ENCODE results near the gene ZBTB46.

The ZBTB46 gene

GRCh38 chr20:63830841-63831588 is at the start of gene ZBTB46:
Gene ZBTB46, minus strand, starts transcription at chr20:63831264. Its CDS starts 40,507 bp downstream, at chr20:63790757.
- TF ChIP-seq CTCF (IDR thresholded peaks at IDR 0.05): no peak

DNA sequence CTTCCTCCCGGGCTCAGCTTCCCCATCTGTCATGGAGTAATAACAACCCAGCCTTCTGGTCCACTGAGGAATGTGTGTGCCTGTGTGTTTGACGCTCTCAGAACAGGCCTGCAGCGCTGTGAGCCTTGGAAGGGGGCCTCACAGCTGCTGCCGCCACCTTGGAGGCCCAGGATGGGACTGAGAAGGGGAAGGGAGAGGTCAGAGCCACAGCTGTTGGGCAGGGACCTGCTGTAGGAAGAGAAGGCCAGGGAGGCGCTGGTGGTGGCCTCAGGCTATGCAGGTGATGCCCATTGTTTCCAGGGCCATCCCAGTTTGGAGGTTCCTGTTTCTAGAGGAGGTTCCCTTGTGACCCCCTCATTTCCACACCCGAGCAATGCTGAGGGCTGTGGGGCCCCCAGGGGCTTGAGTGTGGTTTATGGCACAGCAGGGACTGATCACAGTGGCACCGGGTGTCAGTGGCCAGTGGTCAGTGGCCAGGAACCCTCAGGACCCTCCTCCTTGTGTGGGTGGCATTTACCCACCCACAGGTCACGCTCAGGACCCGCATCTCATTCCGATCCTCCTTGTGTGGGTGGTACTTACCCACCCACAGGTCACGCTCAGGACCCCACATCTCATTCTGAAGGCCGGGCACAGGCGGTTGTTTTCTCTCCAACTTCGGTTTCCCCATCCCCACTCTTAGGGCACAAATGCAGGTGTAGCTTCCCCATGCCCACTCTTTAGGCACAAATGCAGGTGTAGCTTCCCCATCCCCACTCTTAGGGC is 48.0 kb upstream of the ZBTB46 start:
- no peak for TF ChIP-seq CTCF (IDR thresholded peaks at IDR 0.05)

DNA sequence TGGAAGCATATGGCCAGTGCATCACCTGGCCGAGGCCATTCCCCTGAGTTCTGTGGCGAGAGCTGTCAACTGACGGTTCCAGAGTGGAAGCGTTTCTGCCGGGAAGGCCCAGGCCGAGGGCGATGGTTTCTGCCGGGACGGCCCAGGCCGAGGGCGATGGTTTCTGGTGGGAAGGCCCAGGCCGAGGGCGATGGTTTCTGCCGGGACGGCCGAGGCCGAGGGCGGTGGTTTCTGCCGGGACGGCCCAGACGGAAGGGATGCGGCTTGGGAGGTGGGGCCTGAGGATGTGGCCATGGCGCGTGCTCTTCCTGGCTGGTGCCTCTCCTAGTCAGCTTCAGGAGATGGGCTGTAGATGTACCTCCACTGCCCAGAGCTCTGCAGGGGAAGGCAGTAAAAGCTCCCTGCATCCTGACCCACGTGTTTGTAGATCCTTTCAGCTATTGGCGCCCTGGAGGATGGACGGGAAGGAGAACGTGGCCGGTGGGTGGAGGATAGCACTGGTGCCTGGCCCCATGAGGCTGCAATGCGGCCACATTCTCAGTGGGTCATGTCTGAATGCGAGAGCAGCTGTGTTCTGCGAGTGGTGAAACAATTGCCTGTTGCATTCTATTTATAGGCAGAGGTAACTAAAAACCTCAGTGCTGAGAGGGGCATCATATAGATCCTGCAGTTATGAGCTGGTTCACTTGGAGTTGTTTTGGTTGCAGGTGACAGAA is 46.8 kb upstream of the ZBTB46 start:
- TF ChIP-seq CTCF (IDR thresholded peaks at IDR 0.05): no peak

DNA sequence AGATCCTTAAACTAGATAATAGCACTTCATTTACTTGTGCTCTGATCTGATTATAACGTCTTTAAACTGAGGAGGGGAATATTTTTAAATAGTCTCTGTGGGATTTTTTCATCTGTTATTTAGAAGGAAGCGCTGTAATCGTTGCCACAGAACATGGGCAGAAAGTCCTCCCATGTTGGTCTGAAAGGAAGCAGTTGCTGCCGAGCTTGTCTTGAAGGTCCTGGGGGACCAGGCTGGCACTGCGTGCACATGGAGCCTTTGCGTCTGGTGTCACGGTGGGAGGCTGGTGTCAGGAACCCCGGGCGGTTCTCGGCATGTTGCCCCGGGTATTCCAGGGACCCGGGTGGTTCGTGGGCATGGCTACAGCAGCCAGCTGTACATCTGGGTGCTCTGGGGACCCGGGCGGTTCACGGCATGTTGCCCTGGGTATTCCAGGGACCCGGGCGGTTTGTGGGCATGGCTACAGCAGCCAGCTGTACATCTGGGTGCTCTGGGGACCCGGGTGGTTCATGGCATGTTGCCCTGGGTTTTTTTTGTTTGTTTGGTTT is 45.5 kb upstream of the ZBTB46 start:
- no peak for TF ChIP-seq CTCF (IDR thresholded peaks at IDR 0.05)

GRCh38 chr20:63873477-63873971 is 42.5 kb upstream of the ZBTB46 start:
- no peak for TF ChIP-seq CTCF (IDR thresholded peaks at IDR 0.05)

GRCh38 chr20:63868264-63868663 is 37.2 kb upstream of the ZBTB46 start:
- no peak for TF ChIP-seq CTCF (IDR thresholded peaks at IDR 0.05)

DNA sequence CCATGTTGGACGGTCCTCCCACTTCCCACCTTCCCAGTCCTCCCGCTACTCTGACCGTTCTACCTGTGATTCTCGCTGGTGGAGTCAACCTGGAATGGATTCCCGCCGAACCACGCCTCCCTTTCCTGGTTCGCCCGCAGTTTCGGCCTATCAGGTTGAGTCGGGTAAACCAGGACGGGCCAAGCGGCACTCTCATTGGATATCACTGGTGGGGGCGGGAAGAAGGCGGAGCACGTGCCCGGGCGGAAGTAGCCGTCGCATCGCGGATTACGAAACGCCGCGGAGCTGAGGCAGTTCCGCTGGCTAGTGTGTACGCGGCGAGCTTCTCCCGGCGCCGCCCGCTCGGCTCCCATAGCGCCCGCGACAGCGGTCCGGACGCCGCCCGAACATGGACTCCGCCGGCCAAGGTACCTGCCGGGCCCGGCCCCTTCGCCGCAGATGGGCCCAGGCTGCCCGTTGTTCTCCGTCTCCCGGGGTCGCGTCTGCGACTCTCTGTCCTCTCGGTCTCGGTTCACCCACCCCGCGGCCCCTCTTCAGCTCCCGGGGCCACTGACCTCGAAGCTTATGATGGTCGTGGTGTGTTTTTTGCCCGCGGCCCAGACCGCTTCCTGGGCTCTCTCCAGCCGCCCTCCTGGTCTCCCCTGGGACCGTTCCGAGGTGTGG is 34.0 kb upstream of the ZBTB46 start, which contains the start of gene TPD52L2:
TSS of gene TPD52L2 (plus strand) at position 293 of the 663 bp plus-strand sequence. CDS start at position 389, 96 bp downstream.
- no peak for TF ChIP-seq CTCF (IDR thresholded peaks at IDR 0.05)
